Endothelial cell of hepatic sinusoid (primary cell): Measurements from ENCODE around the gene COX20.
"Not testable (repeated sequence)": the region's sequence is repeated elsewhere in the genome, so short reads cannot be mapped to it uniquely, and the experiment has no call there.

Experiments used
- in situ Hi-C: cut with HindIII; loops from 2 replicates; pipeline ENCODE4 v1.10.0; 2017; ENCODE audit warnings: low sequenced_read_pairs

Gene COX20

DNA sequence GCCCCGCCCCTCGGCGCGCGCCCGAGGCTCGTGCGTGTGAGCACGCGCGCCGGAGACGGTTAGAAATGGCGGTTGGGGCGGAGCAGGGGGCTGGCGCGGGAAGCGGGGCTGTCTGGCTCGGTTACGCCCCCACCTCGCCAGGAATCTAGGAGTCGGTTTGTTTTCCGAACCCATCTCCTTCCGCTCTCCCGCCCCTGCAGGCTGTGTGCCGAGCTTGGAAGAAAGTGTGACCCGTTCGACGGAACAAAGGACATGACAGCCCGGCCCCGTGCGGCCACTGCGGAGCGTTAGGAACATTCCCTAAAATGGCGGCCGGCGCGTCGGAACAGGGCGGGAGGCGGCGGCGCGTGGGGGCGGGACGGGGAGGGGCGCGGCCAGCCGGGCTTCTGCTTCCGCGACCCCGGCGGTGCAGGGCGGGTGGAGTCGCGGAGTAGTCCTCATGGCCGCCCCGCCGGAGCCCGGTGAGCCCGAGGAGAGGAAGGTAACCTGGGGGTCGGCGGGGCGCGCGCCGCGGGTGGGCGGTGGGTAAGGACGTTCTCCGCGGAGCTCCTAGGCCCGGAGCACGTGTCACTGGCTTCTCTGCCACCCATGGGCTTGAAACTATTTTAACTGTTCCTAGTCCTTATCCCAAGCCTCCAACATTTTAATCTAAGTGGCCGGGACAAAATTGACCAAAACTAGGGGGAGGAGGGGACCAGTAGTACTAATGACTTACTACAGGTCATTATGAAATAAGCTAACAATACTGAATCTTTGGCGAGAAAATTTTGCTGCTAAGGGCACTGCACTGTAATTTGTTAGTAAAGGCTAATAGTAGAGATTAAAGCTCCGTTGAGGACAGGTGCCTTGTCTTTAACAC is at the start of gene COX20:
Gene COX20, plus strand, starts transcription at position 383 of the 859 bp plus-strand sequence. Its CDS starts 57 bp downstream, at position 440.
- in situ Hi-C loops, result loop anchor here (5.0 kb wide), 1 partner anchor 207 kb away; no protein-coding TSS in a partner anchor

GRCh38 chr1:244788493-244789275 is 46.8 kb upstream of the COX20 start:
- in situ Hi-C loops, result no loop called here

DNA sequence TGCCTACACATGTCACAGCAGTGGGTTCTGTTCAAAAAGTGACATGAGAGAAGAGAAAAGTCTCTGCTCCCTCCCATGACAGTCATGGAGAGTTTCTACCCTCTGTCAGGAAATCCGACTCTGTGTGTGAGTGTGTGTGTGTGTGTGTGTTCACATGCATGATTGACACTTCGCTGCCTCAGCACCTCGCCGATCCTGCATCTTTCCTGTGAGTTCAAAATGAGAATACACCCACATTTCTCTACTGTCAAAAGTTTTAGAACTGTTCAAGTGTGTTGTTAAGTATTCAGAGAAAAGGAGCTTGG is 46.2 kb upstream of the COX20 start:
- in situ Hi-C loops, result no loop called here

DNA sequence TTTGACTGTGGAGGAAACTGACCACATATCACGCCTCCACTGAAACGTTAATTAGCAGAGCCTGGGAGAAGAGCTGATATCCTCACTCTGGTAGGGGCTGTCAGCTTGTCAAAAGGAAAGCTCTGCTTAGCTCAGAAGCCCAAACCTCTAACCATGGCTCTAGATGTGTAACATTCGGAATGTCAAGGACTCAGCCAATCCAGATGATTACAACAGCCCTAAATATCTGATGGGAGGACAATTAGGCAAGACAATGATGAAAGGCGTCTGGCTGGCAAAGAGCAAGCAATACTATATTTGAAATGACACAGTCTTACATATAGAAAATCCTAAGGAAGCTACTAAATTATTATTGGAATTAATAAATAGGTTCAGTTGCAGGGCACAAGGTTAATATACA is 45.7 kb upstream of the COX20 start:
- in situ Hi-C loops, result no loop called here

DNA sequence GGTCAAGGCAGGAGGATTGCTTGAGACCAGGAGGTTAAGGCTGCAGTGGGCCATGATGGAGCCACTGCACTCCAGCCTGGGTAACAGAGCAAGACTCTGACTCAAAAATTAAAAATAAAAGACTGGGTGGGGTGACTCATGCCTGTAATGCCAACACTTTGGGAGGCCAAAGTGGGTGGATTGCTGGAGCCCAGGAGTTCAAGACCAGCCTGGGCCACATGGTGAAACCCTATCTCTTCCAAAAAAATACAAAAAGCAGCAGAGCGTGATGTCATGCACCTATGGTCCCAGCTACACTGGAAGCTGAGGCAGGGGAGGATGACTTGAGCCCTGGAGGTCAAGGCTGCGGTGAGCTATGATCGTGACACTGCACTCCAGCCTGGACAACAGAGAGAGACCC is 44.4 kb upstream of the COX20 start:
- in situ Hi-C loops, result no loop called here

DNA sequence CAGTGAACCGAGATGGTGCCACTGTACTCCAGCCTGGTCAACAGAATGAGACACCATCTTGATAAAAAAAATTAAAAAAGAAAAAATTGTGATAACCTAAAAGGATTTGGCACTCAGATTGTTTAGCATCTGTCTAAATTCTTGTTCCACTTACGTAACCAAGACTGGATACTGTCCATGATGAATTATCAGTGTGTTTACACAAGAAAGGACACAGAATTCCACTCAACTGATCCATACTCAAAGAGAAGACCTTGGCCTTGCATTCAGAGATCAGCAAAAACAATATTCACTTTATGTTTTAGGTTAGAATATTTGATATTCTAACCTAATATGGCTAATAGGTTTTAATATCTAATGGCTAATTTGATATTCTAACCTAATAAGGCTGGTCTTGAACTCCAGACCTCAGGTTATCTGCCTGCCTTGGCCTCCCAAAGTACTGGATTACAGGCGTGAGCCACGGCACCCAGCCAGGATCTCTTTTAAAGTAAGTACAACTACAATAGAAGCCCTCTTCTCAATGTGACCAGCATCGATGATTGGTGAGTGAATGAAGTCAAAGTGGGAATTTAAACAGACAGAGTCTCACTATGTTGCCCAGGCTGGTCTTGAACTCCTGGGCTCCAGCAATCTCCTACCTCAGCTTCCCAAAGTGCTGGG is 43.1 kb upstream of the COX20 start:
- in situ Hi-C loops, result no loop called here

DNA sequence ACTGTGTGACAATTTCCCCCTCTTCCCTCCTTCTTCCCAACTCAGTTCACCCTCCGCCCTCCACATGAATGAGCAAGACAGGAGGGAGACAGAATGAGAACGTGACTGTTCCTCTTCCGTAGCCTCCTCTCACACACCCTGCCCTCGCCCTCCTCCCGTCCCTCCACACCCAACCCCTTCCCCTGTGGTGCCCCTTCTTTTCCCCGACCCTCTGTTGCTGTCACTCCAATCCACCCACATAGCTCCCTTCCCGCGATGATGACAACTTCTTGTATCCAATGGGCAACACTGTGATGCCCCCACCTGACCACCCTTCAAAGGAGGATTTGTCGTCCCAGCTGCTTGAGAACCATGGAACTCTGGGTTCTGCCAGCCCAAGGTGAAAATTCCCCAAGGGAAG is 41.4 kb upstream of the COX20 start:
- in situ Hi-C loops, result no loop called here

DNA sequence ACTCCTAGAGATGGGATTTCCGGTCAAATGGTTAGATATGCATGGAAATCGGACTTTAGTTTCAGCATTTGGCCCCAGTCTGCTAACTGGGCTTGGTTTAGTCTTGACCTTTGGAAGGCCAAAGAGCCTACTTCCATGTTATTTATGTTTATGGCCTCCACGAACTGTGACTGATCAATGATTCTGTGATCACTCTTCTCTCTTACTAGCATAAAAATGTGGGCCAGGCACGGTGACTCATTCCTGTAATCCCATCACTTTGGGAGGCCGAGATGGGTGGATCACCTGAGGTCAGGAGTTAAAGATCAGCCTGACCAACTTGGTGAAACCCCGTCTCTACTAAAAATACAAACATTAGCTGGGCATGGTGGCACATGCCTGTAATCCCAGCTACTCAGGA is 40.9 kb upstream of the COX20 start:
- in situ Hi-C loops, result not testable (repeated sequence)

- in situ Hi-C loops, result no loop called here
These were observed 38.6 kb upstream of the COX20 start for GRCh38 chr1:244796719-244797406.

DNA sequence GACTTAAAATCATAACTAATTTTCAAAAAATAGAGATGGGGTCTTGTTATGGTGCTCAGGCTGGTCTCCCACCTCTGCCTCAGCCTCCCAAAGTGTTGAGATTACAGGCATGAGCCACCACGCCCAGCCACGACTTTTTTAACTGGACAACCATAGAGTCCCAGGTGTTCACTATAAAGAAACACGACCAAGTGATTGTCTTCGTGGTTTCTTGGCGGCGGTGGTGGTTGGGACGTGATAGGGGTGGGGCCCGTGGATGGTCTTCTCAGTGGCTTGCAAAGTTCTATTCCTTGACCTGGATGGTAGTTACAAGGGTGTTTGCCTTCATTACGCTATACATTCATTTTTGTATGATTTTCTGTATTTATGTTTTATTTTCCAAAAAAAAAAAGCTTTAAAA is 34.6 kb upstream of the COX20 start:
- in situ Hi-C loops, result loop anchor here (5.0 kb wide), 1 partner anchor 199 kb away; no protein-coding TSS in a partner anchor

GRCh38 chr1:244801246-244801645 is 34.2 kb upstream of the COX20 start:
- in situ Hi-C loops, result loop anchor here (5.0 kb wide), 1 partner anchor 199 kb away; no protein-coding TSS in a partner anchor

GRCh38 chr1:244802041-244802440 is 33.4 kb upstream of the COX20 start:
- in situ Hi-C loops, result loop anchor here (5.0 kb wide), 1 partner anchor 200 kb away; no protein-coding TSS in a partner anchor

GRCh38 chr1:244802556-244803239 is 32.8 kb upstream of the COX20 start:
- in situ Hi-C loops, result loop anchor here (5.0 kb wide), 1 partner anchor 200 kb away; no protein-coding TSS in a partner anchor

- in situ Hi-C loops, result loop anchor here (5.0 kb wide), 1 partner anchor 203 kb away; no protein-coding TSS in a partner anchor
These were observed 30.6 kb upstream of the COX20 start for GRCh38 chr1:244804841-244805240.

DNA sequence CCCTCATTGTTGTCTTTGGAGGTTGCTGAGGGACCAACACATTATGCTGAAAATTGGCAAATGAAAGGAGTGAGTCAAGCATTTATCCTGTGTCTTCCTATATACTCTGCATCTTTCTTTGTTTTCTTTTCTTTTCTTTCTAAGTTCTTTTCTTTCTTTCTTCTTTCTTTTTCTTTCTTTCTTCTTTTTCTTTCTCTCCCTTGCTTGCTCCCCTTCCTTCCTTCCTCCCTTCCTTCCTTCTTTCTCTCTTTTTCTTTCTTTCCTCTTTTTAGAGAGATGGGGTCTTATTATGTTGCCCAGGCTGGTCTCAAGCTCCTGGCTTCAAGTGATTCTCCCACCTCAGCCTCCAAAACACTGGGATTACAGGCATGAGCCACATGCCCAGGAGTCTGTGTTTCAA is 28.3 kb upstream of the COX20 start:
- in situ Hi-C loops, result no loop called here

GRCh38 chr1:244810221-244810620 is 25.2 kb upstream of the COX20 start:
- in situ Hi-C loops, result no loop called here

GRCh38 chr1:244813327-244813726 is 22.1 kb upstream of the COX20 start:
- in situ Hi-C loops, result no loop called here

GRCh38 chr1:244815600-244816099 is 19.8 kb upstream of the COX20 start:
- in situ Hi-C loops, result no loop called here

DNA sequence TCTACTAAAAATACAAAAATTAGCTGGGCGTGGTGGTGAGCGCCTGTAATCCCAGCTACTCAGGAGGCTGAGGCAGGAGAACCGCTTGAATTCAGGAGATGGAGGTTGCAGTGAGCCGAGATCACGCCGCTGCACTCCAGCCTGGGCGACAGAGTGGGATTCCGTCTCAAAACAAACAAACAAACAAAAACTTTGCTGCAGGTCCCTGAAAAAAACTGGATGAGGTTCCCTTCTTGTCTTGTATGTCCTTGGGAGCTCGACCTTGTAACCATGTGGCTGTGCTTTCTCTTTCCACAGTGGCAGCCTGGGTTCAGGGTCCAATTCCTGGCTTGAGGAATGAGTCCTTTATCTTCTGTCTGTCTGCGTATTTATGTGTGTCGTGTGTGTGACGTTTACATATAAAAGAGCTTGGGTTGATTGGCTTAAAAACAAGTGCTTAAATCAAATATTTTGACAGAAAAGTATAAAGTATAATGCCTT is 18.0 kb upstream of the COX20 start:
- in situ Hi-C loops, result no loop called here

DNA sequence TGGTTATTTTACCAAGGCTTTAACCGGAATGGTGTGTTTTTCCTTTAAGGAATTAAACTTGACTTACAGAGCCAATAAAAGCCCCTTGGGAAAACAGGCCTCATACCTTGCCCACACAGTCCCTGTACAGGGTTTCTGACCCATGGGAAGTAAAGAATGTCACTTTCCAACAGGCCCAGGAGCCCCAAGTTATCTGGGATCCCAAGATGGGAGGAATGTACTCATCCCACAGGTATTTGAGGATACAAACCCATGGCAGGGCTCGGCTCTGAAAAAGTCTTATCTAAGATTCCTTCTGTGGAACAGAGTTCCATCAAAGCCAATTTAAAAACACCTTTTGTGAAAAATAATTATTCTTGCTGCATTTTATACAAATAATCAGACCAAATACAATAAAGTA is 15.3 kb upstream of the COX20 start:
- in situ Hi-C loops, result no loop called here
